IMR-90 (cell line): ENCODE data around the gene APOBR. TPM values are rescaled to one million over a fixed set of nuclear protein-coding genes. Genes with fewer than 3 reads are reported as not detected.
"Not testable (repeated sequence)": the region's sequence is repeated elsewhere in the genome, so short reads cannot be mapped to it uniquely, and the experiment has no call there.

Experiments used
- ATAC-seq: fragments of 200-7000 bp; cut with Tn5 transposase; 2 replicates; pipeline ENCODE4 v1.9.1; 2020; ENCODE audit warnings: low read depth, mild to moderate bottlenecking, moderate library complexity
- BruUV-seq: library from RNA; stranded (reverse); fragments of 400-500 nt; replicated peaks from 2 replicates; lab custom pipeline; 2021; lab: Mats Ljungman, UMichigan
- CTCF ChIA-PET: fragments of 300-600 bp; formaldehyde crosslinking; extraction: SDS; loops from one replicate; lab custom pipeline; 2021; ENCODE audit warnings: antibody characterized with exemption; lab: Yijun Ruan, JAX
- POLR2A ChIA-PET: fragments of 300-600 bp; sonication (Branson Sonifier 250); formaldehyde crosslinking; loops from one replicate; lab custom pipeline; 2022; ENCODE audit warnings: antibody characterized with exemption; ENCODE audit not compliant: unreplicated experiment; lab: Charles Lee
- DNase-seq: peaks from one replicate; pipeline ENCODE4 v3.0.0; 2013
- H2AFZ ChIP-seq: replicated peaks from 2 replicates; pipeline ENCODE3; 2013; ENCODE audit warnings: low read length, mild to moderate bottlenecking; ENCODE audit not compliant: poor library complexity
- H2AK5ac ChIP-seq: 2 replicates; pipeline ENCODE4 v1.6.1; 2013; ENCODE audit warnings: low read depth, low read length, inconsistent platforms
- H2AK9ac ChIP-seq: replicated peaks from 2 replicates; pipeline ENCODE3; 2013; ENCODE audit warnings: mild to moderate bottlenecking, low read depth, low read length, moderate library complexity; ENCODE audit not compliant: poor library complexity
- H2BK120ac ChIP-seq: 2 replicates; pipeline ENCODE4 v1.6.1; 2013; ENCODE audit warnings: low read depth, low read length, inconsistent platforms
- H2BK15ac ChIP-seq: 3 replicates; pipeline ENCODE4 v1.6.1; 2013; ENCODE audit warnings: low read depth, low read length, inconsistent platforms
- H2BK20ac ChIP-seq: 2 replicates; pipeline ENCODE4 v1.6.1; 2013; ENCODE audit warnings: low read depth, mild to moderate bottlenecking, inconsistent platforms, low read length, moderate library complexity
- H2BK5ac ChIP-seq: 2 replicates; pipeline ENCODE4 v1.6.1; 2013; ENCODE audit warnings: mild to moderate bottlenecking, low read depth, low read length, inconsistent platforms; ENCODE audit not compliant: poor library complexity, severe bottlenecking
- H3K14ac ChIP-seq: replicated peaks from 2 replicates; pipeline ENCODE4 v1.6.1; 2013; ENCODE audit warnings: low read depth, low read length, inconsistent platforms
- H3K18ac ChIP-seq: 2 replicates; pipeline ENCODE4 v1.6.1; 2013; ENCODE audit warnings: low read depth, low read length, control low read depth
- H3K23ac ChIP-seq: 2 replicates; pipeline ENCODE4 v1.6.1; 2013; ENCODE audit warnings: low read depth, low read length, inconsistent platforms
- H3K27ac ChIP-seq: 2 replicates; pipeline ENCODE4 v1.5.1; 2013; ENCODE audit warnings: mild to moderate bottlenecking, control low read depth, low read length; ENCODE audit not compliant: insufficient read depth
- H3K27me3 ChIP-seq: 2 replicates; pipeline ENCODE4 v1.6.1; 2013; ENCODE audit warnings: low read length; ENCODE audit not compliant: control insufficient read depth, insufficient read depth
- H3K36me3 ChIP-seq: 2 replicates; pipeline ENCODE4 v1.6.1; 2013; ENCODE audit warnings: low read length, mixed read lengths; ENCODE audit not compliant: control insufficient read depth, insufficient read depth
- H3K4ac ChIP-seq: 2 replicates; pipeline ENCODE4 v1.6.1; 2013; ENCODE audit warnings: low read depth, low read length, inconsistent platforms
- H3K4me1 ChIP-seq: 2 replicates; pipeline ENCODE4 v1.6.1; 2013; ENCODE audit warnings: low read length, mixed read lengths; ENCODE audit not compliant: control insufficient read depth, insufficient read depth
- H3K4me2 ChIP-seq: 2 replicates; pipeline ENCODE4 v1.6.1; 2013; ENCODE audit warnings: low read depth, mild to moderate bottlenecking, control low read depth, low read length, moderate library complexity
- H3K4me3 ChIP-seq: 2 replicates; pipeline ENCODE4 v1.5.1; 2013; ENCODE audit warnings: low read depth, mild to moderate bottlenecking, control low read depth, low read length, moderate library complexity; ENCODE audit not compliant: insufficient read depth
- H3K56ac ChIP-seq: 2 replicates; pipeline ENCODE4 v1.6.1; 2013; ENCODE audit warnings: low read length, inconsistent platforms; ENCODE audit not compliant: insufficient read depth; ENCODE audit errors: extremely low read depth
- H3K79me1 ChIP-seq, 2 experiments: 2 replicates each; pipeline ENCODE4 v1.6.1; 2013; ENCODE audit warnings: low read length in 2 of 2, inconsistent platforms in 1 of 2, low read depth in 1 of 2
- H3K9ac ChIP-seq: 2 replicates; pipeline ENCODE4 v1.6.1; 2013; ENCODE audit warnings: low read depth, low read length, control low read depth
- H3K9me1 ChIP-seq: 2 replicates; pipeline ENCODE4 v1.6.1; 2013; ENCODE audit warnings: low read length, inconsistent platforms; ENCODE audit not compliant: insufficient read depth
- H3K9me3 ChIP-seq: 2 replicates; pipeline ENCODE4 v1.6.1; 2013; ENCODE audit warnings: low read length; ENCODE audit not compliant: control insufficient read depth, insufficient read depth
- H4K20me1 ChIP-seq: 2 replicates; pipeline ENCODE4 v1.6.1; 2013; ENCODE audit warnings: low read length, inconsistent platforms; ENCODE audit not compliant: insufficient read depth
- H4K5ac ChIP-seq: 2 replicates; pipeline ENCODE4 v1.6.1; 2013; ENCODE audit warnings: mild to moderate bottlenecking, low read depth, low read length, control low read depth
- H4K8ac ChIP-seq, 2 experiments: 2 replicates each; pipeline ENCODE4 v1.6.1; 2013; ENCODE audit warnings: low read depth in 2 of 2, low read length in 2 of 2, control low read depth in 1 of 2, inconsistent platforms in 1 of 2
- H4K91ac ChIP-seq: 2 replicates; pipeline ENCODE4 v1.6.1; 2013; ENCODE audit warnings: low read depth, low read length, inconsistent platforms; ENCODE audit not compliant: insufficient read depth
- WGBS, 2 experiments: methylation state at CpG; one replicate each; pipeline versions ENCODE4 v1.1.5 to v1.1.7; 2013; ENCODE audit warnings: missing lambda C conversion rate in 2 of 2; ENCODE audit not compliant: insufficient read length in 1 of 2; ENCODE audit errors: extremely low coverage in 2 of 2; 5-methylcytosine and 5-hydroxymethylcytosine counted together
- dilution Hi-C: fragments of 300-500 bp; cut with HindIII; formaldehyde crosslinking; loops from one replicate; pipeline ENCODE4 v1.14.3; 2018; ENCODE audit warnings: low sequenced_read_pairs; ENCODE audit not compliant: unreplicated experiment
- in situ Hi-C: fragments of 300-500 bp; cut with MboI; formaldehyde crosslinking; loops from 3 replicates; pipeline ENCODE4 v1.14.3; 2019; ENCODE audit warnings: low sequenced_read_pairs, inconsistent platforms, mixed read lengths
- intact Hi-C: fragments of 100-400 bp; cut with micrococcal nuclease; formaldehyde crosslinking; loops from 2 replicates; pipeline ENCODE4 v1.10.0; 2022
- polyA plus RNA-seq, 3 experiments: library from polyadenylated mRNA; depleted of rRNA; stranded (reverse); fragments of >200 nt; gene quantifications; 2 replicates each; pipeline ENCODE4 v1.2.3, GENCODE V29; 2012; ENCODE audit warnings: low replicate concordance in 1 of 3
- total RNA-seq: library from RNA; depleted of rRNA; stranded (reverse); fragments of >200 nt; gene quantifications from 2 replicates; pipeline ENCODE4 v1.2.3, GENCODE V29; 2012

APOBR gene
- total and polyA plus RNA-seq, 2 of the 4 experiments (the other 2 are of a cell fraction) = not detected

GRCh38 chr16:28483361-28483760, 11.1 kb upstream of the APOBR start:
- H2BK5ac ChIP-seq, H2BK20ac ChIP-seq, intact Hi-C loops, BruUV-seq, H3K56ac ChIP-seq, H3K27me3 ChIP-seq, H3K4me3 ChIP-seq, H4K91ac ChIP-seq, H2AFZ ChIP-seq, H3K23ac ChIP-seq, dilution Hi-C loops, in situ Hi-C loops, H3K4me2 ChIP-seq, H3K4ac ChIP-seq, H3K27ac ChIP-seq, H3K9me1 ChIP-seq, ATAC-seq, H2AK9ac ChIP-seq, H4K5ac ChIP-seq, H3K18ac ChIP-seq, H3K9ac ChIP-seq, H2BK15ac ChIP-seq, H3K14ac ChIP-seq, DNase-seq, H4K8ac ChIP-seq, H2AK5ac ChIP-seq, H3K9me3 ChIP-seq, H2BK120ac ChIP-seq, H3K79me1 ChIP-seq, H4K20me1 ChIP-seq, H3K4me1 ChIP-seq, CTCF ChIA-PET: not testable (repeated sequence)
- 100% methylated on average over 2 of the region's 5 CpGs; no CpG with 5 or more reads in 1 of the 2 experiments for WGBS, 2 experiments
- POLR2A ChIA-PET = interaction anchor here (0.6 kb wide), 1 partner anchor 1343 kb away, joined by 9 read pairs; no protein-coding TSS in a partner anchor
- H3K36me3 ChIP-seq = peaks cover 30% of the 10 kb centered on the region
